Measurements from ENCODE around the gene CASP2.

GRCh38 chr7:143325240-143325639 is 37.1 kb downstream of the CASP2 start:
- no peak for TF ChIP-seq CTCF (IDR thresholded peaks at IDR 0.05; ENCODE audit: low read depth, low read length, missing input control)
- no peak for TF ChIP-seq GABPA (IDR thresholded peaks at IDR 0.05 in 1 of 2, conservative IDR thresholded peaks at IDR 0.05 in 1 of 2)
- TF ChIP-seq TAF1 (conservative IDR thresholded peaks at IDR 0.05): no peak
- TF ChIP-seq YY1 (IDR thresholded peaks at IDR 0.05): no peak
- no peak for TF ChIP-seq REST (IDR thresholded peaks at IDR 0.05)
- TF ChIP-seq SP1 (IDR thresholded peaks at IDR 0.05): no peak
- TF ChIP-seq RXRA (IDR thresholded peaks at IDR 0.05): no peak
- TF ChIP-seq ATF3 (IDR thresholded peaks at IDR 0.05): no peak
- TF ChIP-seq FOXA2 (IDR thresholded peaks at IDR 0.05): no peak
- no peak for TF ChIP-seq RAD21 (IDR thresholded peaks at IDR 0.05)
- TF ChIP-seq EGR1 (IDR thresholded peaks at IDR 0.05; ENCODE audit: low read depth in 2 of 2): no peak
- no peak for TF ChIP-seq JUND (IDR thresholded peaks at IDR 0.05)
- no peak for TF ChIP-seq MAX (IDR thresholded peaks at IDR 0.05)

Measured in liver (tissue), 3 donors.